Smooth muscle cell (in vitro differentiated cells): ENCODE data around the gene DLG2. TPM values are rescaled to one million over a fixed set of nuclear protein-coding genes. Genes with fewer than 3 reads are reported as not detected.

ENCODE experiments used
- DNase-seq: peaks from one replicate; lab custom pipeline; 2025; ENCODE audit not compliant: unreplicated experiment; lab: John Stamatoyannopoulos, UW
- H2AFZ ChIP-seq: fragments of 200-600 bp; sonication (generic); 2 replicates; pipeline ENCODE4 v1.6.0; 2016; ENCODE audit warnings: antibody characterized with exemption, low read depth, mild to moderate bottlenecking
- H3F3A ChIP-seq: fragments of 200-600 bp; sonication (generic); 2 replicates; pipeline ENCODE4 v1.6.0; 2017; ENCODE audit warnings: antibody characterized with exemption, low read depth
- H3K27ac ChIP-seq: fragments of 200-600 bp; sonication (generic); 2 replicates; pipeline ENCODE4 v1.5.1; 2016; ENCODE audit warnings: low read depth, mild to moderate bottlenecking
- H3K27me3 ChIP-seq: fragments of 200-600 bp; sonication (generic); 2 replicates; pipeline ENCODE4 v1.6.1; 2016; ENCODE audit warnings: low read depth, mild to moderate bottlenecking
- H3K36me3 ChIP-seq: fragments of 200-600 bp; sonication (generic); 2 replicates; pipeline ENCODE4 v1.5.1; 2016; ENCODE audit warnings: low read depth
- H3K4me1 ChIP-seq: fragments of 200-600 bp; sonication (generic); 2 replicates; pipeline ENCODE4 v1.5.1; 2016; ENCODE audit warnings: low read depth
- H3K4me2 ChIP-seq: fragments of 200-600 bp; sonication (generic); 2 replicates; pipeline ENCODE4 v1.6.0; 2016; ENCODE audit warnings: mild to moderate bottlenecking
- H3K4me3 ChIP-seq: fragments of 200-600 bp; sonication (generic); 2 replicates; pipeline ENCODE4 v1.5.1; 2016; ENCODE audit warnings: mild to moderate bottlenecking
- H3K79me2 ChIP-seq: fragments of 200-600 bp; sonication (generic); 2 replicates; pipeline ENCODE4 v1.6.0; 2016; ENCODE audit warnings: low read depth, mild to moderate bottlenecking
- H3K9ac ChIP-seq: fragments of 200-600 bp; sonication (generic); 2 replicates; pipeline ENCODE4 v1.6.0; 2016; ENCODE audit warnings: low read depth
- H3K9me3 ChIP-seq: fragments of 200-600 bp; sonication (generic); replicated peaks from 2 replicates; pipeline ENCODE4 v1.5.1; 2016; ENCODE audit warnings: low read depth
- H4K20me1 ChIP-seq: fragments of 200-600 bp; sonication (generic); 2 replicates; pipeline ENCODE4 v1.6.0; 2016; ENCODE audit warnings: low read depth
- WGBS: methylation state at CpG from one replicate; pipeline ENCODE4 v1.1.7; 2016; ENCODE audit warnings: low lambda C conversion rate; 5-methylcytosine and 5-hydroxymethylcytosine counted together
- polyA plus RNA-seq: library from polyadenylated mRNA; unstranded; fragments of >200 nt; fragmentation: Nextera tagmentation; extraction: Ambion mirVana; gene quantifications from 2 replicates; pipeline ENCODE4 v1.2.1, GENCODE V29; 2016
- total RNA-seq: library from RNA; depleted of rRNA; stranded (reverse); fragments of >200 nt; gene quantifications from 2 replicates; pipeline ENCODE4 v1.2.3, GENCODE V29; 2014
- TF ChIP-seq, protein P1 (sequence below): fragments of 200-600 bp; sonication (generic); IDR thresholded peaks from 2 replicates; pipeline ENCODE4 v1.5.1; 2017; ENCODE audit warnings: borderline replicate concordance, mild to moderate bottlenecking, antibody characterized with exemption; ENCODE audit not compliant: insufficient read depth, poor library complexity, severe bottlenecking

Gene DLG2
- total and polyA plus RNA-seq, 2 experiments from 2014 or later: 0.74 to 1.1 TPM

DNA sequence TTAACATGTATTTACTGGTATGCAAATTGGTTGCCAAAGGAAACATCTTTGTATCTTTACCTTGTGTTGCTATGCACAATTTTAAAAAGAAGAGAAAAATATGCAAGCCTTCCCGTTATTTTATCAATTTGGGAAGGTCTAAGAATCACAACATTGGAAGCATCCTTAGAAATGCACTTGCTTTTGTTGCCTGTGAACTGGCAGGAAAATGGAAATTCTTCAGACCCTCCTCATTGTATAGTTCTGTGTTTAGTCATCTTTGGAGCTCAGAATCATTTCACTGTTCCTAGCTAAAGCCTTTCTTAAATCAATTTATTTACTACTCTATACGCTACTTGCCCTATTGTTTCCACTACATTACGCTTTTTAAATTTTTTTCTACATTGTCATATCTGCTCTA is 574.5 kb downstream of the DLG2 start:
- no peak overlapping the region for H3K4me2 ChIP-seq
- no peaks in the 10 kb centered on the region for H3K79me2 ChIP-seq
- WGBS: 87% methylated on average over 3 of the region's 3 CpGs
- no peaks in the 10 kb centered on the region for H4K20me1 ChIP-seq
- no peaks in the 10 kb centered on the region for H3K9me3 ChIP-seq
- no peak overlapping the region for H3K4me3 ChIP-seq
- no peaks in the 10 kb centered on the region for H3K27me3 ChIP-seq
- no peaks in the 10 kb centered on the region for H3F3A ChIP-seq
- no peak overlapping the region for H3K27ac ChIP-seq
- peaks cover 5% of the 10 kb centered on the region for H3K4me1 ChIP-seq
- H3K9ac ChIP-seq: no peak overlapping the region
- no peak for DNase-seq
- H2AFZ ChIP-seq: no peak overlapping the region
- TF ChIP-seq, protein P1, sequence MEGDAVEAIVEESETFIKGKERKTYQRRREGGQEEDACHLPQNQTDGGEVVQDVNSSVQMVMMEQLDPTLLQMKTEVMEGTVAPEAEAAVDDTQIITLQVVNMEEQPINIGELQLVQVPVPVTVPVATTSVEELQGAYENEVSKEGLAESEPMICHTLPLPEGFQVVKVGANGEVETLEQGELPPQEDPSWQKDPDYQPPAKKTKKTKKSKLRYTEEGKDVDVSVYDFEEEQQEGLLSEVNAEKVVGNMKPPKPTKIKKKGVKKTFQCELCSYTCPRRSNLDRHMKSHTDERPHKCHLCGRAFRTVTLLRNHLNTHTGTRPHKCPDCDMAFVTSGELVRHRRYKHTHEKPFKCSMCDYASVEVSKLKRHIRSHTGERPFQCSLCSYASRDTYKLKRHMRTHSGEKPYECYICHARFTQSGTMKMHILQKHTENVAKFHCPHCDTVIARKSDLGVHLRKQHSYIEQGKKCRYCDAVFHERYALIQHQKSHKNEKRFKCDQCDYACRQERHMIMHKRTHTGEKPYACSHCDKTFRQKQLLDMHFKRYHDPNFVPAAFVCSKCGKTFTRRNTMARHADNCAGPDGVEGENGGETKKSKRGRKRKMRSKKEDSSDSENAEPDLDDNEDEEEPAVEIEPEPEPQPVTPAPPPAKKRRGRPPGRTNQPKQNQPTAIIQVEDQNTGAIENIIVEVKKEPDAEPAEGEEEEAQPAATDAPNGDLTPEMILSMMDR: no peak
- H3K36me3 ChIP-seq: no peaks in the 10 kb centered on the region

DNA sequence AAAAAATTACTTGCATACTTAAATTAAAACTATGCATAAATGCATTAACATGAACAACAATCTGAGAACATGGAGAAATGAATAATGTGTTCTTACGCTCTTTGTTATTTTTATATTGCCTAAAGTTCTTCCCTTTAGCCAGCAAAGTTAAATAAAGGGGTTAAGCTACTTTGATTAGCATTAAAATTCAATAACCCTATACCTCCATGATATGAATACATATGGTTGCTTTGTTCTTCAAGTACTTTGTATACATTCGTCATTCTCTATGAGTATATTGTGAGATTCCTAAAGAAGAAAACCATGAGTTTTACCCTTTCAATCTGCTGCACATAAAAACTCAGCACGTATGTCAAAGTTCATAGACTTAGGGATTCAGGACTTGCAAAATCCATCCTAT is 578.3 kb downstream of the DLG2 start:
- H3F3A ChIP-seq: no peaks in the 10 kb centered on the region
- TF ChIP-seq, protein P1: no peak
- no peak overlapping the region for H3K27ac ChIP-seq
- no peaks in the 10 kb centered on the region for H3K9me3 ChIP-seq
- H2AFZ ChIP-seq: no peak overlapping the region
- H3K36me3 ChIP-seq: no peaks in the 10 kb centered on the region
- H3K4me3 ChIP-seq: no peak overlapping the region
- WGBS: 92% methylated on average over 3 of the region's 3 CpGs
- peaks cover 5% of the 10 kb centered on the region for H3K4me1 ChIP-seq
- H3K4me2 ChIP-seq: no peak overlapping the region
- H4K20me1 ChIP-seq: no peaks in the 10 kb centered on the region
- H3K9ac ChIP-seq: no peak overlapping the region
- no peaks in the 10 kb centered on the region for H3K27me3 ChIP-seq
- DNase-seq: no peak
- H3K79me2 ChIP-seq: no peaks in the 10 kb centered on the region

DNA sequence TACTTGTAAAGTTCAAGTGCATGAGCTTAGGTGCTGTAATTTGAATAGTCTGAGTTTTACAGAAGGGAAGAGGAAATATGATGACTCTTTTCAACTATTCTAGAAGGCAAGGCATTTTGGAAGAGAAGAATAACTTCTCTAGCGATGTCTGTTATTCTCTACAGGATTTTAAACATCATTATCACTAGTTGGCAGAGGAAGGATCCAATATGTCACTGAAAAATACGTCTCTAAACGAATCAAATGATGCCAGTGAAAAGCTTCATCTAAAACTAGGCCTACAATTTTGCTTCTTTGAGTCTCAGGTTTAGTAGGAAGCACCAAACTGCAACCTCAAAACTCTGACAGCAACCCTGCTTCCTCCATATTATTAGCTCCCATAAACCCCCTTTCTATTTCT is 581.4 kb downstream of the DLG2 start:
- Histone ChIP-seq H3K4me3 (no peak overlapping the region), H2AFZ (no peak overlapping the region), H3K27ac (no peak overlapping the region), H3K27me3 (no peaks in the 10 kb centered on the region), H3K4me1 (peaks cover 16% of the 10 kb centered on the region), H3K4me2 (no peak overlapping the region), H3K9ac (no peak overlapping the region), H4K20me1 (no peaks in the 10 kb centered on the region), H3K79me2 (no peaks in the 10 kb centered on the region), H3F3A (no peaks in the 10 kb centered on the region), H3K36me3 (no peaks in the 10 kb centered on the region), H3K9me3 (no peaks in the 10 kb centered on the region)
- TF ChIP-seq, protein P1: no peak
- DNase-seq: no peak
- WGBS: 90% methylated on average over 3 of the region's 3 CpGs

DNA sequence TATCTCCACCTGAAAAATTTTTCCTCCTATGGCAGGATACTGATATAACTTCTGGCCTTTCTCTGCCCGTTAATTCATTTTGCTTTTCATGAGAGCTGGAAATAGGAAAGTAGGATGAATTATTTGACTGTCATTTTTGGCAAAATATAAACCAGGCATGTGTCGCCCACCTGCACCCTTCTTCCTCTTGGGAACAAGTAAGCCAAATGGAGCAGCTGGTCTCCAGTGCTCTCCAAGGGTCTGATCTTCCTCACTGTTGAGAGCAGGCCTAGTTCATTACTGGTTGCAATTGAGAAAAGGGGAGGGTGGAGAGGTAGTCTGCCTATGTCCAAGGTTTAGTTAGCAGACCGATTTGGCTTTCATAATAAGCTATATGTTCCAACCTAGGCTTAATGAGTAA is 582.2 kb downstream of the DLG2 start:
- H3K4me2 ChIP-seq: no peak overlapping the region
- no peak for DNase-seq
- H3K4me3 ChIP-seq: no peak overlapping the region
- no peak overlapping the region for H3K9ac ChIP-seq
- no peaks in the 10 kb centered on the region for H3K36me3 ChIP-seq
- H2AFZ ChIP-seq: no peak overlapping the region
- H3K27me3 ChIP-seq: no peaks in the 10 kb centered on the region
- WGBS: 97% methylated on average over 3 of the region's 3 CpGs
- TF ChIP-seq, protein P1: no peak
- no peak overlapping the region for H3K27ac ChIP-seq
- no peaks in the 10 kb centered on the region for H3K9me3 ChIP-seq
- no peaks in the 10 kb centered on the region for H4K20me1 ChIP-seq
- H3F3A ChIP-seq: no peaks in the 10 kb centered on the region
- H3K79me2 ChIP-seq: no peaks in the 10 kb centered on the region
- H3K4me1 ChIP-seq: peaks cover 16% of the 10 kb centered on the region
